D721Med (cell line): ENCODE measurements around the gene LMO4.
A peak's percentile ranks its signal among the peaks of the same experiment; 100 is the strongest.

Source experiments
- DNase-seq: peaks from one replicate; pipeline ENCODE4 v3.0.0; 2011; ENCODE audit warnings: low spot score; ENCODE audit not compliant: insufficient read length
- FAIRE-seq: peaks from 2 replicates; lab custom pipeline; 2011; peaks lifted over from hg19 to GRCh38; lab: Jason Lieb, UNC
- TF ChIP-seq, protein P1 (sequence below): IDR thresholded peaks from 2 replicates; pipeline ENCODE4 v1.5.1; 2012; ENCODE audit warnings: mild to moderate bottlenecking, control low read depth; ENCODE audit not compliant: insufficient read depth; ENCODE audit errors: missing control alignments

Gene LMO4

DNA sequence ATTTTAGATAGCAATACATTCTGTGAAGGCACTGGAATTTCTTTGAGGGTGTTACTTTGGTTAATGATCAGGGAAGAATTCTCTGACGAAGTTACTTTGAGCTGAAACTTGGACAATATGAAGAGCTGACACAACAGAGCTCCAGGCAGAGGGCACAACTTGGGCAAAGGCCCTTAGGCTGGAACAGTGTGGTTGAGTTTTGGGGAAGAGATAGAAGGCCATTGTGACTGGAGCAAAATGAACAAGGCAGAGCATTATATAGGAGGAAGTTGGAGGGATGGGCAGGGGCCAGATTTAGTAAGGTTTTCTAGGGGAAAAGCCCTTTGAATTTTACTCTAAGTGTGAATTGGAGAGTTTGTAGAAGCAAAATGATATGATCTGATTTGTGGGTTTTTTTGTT, 30.9 kb downstream of the LMO4 start:
- no peak for FAIRE-seq
- TF ChIP-seq, protein P1, sequence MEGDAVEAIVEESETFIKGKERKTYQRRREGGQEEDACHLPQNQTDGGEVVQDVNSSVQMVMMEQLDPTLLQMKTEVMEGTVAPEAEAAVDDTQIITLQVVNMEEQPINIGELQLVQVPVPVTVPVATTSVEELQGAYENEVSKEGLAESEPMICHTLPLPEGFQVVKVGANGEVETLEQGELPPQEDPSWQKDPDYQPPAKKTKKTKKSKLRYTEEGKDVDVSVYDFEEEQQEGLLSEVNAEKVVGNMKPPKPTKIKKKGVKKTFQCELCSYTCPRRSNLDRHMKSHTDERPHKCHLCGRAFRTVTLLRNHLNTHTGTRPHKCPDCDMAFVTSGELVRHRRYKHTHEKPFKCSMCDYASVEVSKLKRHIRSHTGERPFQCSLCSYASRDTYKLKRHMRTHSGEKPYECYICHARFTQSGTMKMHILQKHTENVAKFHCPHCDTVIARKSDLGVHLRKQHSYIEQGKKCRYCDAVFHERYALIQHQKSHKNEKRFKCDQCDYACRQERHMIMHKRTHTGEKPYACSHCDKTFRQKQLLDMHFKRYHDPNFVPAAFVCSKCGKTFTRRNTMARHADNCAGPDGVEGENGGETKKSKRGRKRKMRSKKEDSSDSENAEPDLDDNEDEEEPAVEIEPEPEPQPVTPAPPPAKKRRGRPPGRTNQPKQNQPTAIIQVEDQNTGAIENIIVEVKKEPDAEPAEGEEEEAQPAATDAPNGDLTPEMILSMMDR: no peak
- DNase-seq: no peak

DNA sequence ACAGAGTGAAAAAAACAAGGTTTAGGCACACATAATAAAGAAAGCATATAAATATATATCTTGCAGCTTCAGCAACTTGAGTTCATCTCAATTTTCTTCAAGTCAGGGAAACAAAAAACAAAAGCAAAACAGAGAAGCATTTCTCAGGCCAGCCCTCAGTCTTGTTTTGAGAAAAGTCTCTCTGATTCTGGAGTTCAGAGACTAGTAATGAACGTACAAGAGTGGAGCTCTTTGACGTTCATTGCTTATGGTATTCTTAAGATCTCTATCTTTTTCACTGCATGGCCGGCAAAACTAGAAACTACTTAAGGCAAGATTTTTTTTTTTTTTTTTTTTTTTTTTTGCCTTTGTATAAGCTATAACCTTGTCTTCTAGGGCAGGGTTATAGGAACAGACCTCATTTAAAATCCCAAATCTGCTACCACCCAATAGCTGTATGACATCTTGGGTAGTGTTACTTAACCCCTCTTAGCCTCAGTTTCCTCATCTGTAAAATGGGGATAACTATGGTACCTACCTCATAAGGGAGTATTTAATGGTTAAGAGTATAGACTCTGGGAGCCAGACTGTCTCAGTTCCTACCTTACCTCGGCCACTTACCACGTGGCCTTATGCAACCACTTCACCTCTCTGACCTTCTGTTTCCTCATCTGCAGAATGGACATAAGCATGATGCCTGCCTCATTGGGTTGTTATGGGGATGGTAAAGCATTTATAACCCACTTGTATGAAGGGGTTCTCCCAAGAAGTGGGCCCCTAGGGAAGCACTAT, 33.6 kb downstream of the LMO4 start:
- TF ChIP-seq, protein P1: no peak
- FAIRE-seq (no peak), DNase-seq (no peak)

DNA sequence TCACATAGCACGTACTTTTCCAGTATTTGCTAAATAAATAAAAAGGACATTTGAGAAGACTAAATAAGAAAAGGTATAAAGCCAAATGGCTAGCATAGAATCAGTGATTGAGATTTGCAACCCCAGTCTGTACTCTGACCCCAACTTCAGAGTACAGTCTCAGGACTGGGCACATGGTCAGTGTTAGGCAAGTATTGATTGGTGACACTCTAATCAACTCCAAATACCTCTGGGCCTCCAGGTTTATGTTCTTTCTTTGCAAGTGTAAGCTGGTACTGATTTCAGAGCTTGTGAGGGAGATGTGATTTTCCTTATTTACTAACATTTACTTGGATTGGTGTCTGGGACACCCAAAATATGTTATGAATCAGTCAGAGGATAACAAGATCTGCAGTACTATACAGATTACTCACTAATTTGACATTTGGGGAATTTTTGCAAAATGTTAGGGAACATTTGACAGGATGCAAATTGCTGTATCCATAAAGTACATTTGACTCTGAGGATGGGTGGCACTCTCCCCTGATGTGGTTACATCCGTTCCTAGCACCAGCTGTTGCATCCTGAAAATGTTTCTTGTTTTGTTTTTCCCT, 34.2 kb downstream of the LMO4 start:
- DNase-seq: no peak
- FAIRE-seq: no peak
- TF ChIP-seq, protein P1: no peak

DNA sequence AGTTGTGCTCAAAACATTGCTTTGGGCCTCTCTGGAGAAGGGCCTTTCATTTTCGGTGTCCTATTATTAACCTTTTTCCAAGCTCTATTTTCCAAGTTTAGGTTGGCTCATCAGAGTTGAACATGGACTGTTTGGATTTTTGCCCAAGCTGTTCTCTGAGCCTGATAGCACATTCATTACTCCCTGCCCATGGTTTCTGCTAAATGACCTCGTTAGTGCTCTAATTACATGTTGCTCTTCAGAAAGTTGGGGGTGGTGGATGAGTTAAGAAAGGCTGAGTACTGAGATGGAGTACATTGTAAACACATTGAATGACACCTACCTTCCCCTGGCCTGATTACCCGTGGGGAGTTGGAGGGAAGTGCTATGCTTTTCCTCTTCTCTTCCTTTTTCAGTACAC, 38.9 kb downstream of the LMO4 start:
- TF ChIP-seq, protein P1: no peak
- FAIRE-seq (no peak), DNase-seq (no peak)

DNA sequence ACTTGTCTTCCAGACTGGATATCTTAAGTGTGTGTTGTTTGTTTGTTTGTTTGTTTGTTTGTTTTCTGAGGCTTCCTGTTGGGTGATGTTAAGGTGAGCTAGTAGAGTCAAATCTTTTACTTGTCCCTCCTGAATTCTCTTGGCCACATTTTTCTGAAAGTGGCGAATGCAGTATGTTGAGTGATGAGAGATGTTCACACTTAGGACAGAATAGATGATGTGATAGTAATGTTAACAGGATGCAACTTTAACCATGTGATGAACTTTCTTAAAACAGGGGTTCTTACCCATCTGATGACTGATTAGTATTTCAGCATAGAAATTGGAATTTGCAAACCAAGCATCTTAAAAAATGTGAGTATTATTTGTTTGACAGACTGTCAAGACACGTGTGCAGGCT, 40.2 kb downstream of the LMO4 start:
- DNase-seq (no peak), FAIRE-seq (no peak)

DNA sequence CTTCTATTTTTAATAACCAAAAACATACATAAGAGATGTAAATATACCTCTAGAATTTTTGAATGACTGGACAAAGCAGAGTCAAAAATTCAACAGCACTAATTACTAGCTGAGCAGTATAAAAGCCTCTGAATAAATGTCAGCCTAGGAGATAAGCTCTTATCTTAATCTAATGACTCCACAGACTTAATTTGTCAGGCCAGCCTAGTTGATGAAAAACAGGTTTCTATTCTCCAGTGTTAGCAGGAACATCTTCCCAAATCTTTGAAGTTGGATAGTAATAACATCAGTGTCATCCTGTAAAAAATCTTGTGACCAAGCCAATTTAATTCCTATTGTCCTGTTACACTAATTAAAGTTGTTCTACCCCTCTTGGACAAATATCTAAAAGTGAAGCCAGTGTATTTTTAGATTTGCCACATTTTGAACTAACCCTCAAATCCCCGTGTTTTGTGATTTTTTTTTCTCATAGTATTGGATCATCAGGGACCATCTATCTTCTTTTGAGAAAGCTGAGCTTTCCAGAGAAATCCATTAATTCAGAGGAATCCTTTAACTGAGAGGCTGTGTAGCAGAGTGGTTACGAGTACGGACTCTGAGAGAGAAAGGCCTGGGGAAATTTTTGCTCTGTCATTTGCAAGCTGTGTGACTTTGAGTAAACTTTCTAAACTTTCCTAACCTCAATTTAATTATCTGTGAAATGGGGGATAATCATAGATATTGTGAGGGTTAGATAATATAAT, 41.2 kb downstream of the LMO4 start:
- FAIRE-seq (no peak), DNase-seq (peak; percentile 36)
- TF ChIP-seq, protein P1: no peak

More for the DNA sequence above, 40.2 kb downstream of the LMO4 start:
- TF ChIP-seq, protein P1: no peak

DNA sequence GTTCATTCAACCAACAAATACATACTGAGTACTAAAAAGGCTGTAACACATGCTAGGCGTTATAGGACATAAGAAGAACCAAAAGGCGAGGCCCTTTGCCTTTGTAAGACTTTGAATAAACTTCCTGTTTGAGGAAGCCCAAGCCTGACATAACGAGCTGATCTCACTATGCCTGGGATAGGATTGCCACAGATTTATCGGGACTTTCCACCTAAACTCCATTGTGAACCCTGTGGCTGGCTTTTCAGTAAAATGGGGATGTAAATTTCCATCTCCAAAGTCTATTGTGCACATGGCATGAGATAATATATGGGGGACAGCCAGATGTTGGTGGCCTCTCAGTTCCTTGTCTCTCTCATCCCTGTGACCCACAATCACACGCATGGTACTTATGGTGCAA, 41.9 kb downstream of the LMO4 start:
- TF ChIP-seq, protein P1: no peak
- DNase-seq: no peak
- FAIRE-seq: no peak
